HG02759 (cell line): ENCODE measurements around the gene CFAP97.
"Not testable (repeated sequence)": the region's sequence is repeated elsewhere in the genome, so short reads cannot be mapped to it uniquely, and the experiment has no call there.

Experiments used
- ATAC-seq: cut with Tn5 transposase; IDR thresholded peaks from one replicate; pipeline ENCODE4 v1.9.1; 2021; ENCODE audit warnings: mild to moderate bottlenecking, moderate library complexity; ENCODE audit not compliant: unreplicated experiment

The CFAP97 gene

GRCh38 chr4:185203486-185204237, at the start of gene CFAP97:
Gene CFAP97, minus strand, starts transcription at chr4:185204000. Its CDS starts 12,804 bp downstream, at chr4:185191196.
- peak; percentile 82 for ATAC-seq

- no peak for ATAC-seq
These were observed 45.3 kb upstream of the CFAP97 start for GRCh38 chr4:185249105-185249504.

GRCh38 chr4:185248393-185249039, 44.7 kb upstream of the CFAP97 start:
- no peak for ATAC-seq

GRCh38 chr4:185247151-185247550, 43.4 kb upstream of the CFAP97 start:
- no peak for ATAC-seq

DNA sequence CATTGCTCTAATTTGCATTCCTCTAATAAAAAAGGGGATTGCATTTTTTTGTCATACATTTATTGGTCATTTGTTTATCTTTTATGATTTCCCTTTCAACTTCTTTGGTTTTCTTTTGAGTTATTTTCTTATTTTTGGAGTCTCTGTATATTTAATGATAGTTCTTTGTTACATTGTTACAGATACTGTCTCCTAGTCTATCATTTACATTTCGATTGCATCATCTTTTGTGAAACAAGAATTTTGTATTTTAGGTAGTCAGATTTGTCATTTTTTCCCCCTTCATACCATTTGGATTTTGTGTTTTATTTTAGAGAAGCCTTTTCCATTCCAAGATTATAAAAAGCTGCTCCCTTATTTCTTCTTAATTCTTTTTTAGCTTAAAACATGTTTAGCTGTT, 42.7 kb upstream of the CFAP97 start:
- no peak for ATAC-seq

DNA sequence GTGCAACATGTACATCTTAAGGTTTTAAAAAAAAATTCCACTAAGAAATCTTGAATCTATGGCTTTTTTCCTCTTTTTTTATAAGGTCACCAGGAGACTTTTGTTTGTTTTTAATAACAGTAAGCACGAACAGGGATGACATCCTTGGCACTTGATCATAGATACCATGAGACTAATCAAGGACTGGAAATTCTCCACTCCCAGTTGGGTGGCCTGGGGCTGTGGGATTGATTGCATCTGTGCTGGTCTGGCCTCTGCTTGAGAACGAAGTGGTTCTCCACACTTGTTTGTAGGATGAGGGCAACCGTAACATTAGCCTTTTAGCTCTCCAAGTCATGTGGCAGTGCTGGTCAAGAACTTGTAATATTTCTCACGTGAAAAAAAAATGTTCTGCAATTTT, 41.0 kb upstream of the CFAP97 start:
- ATAC-seq = no peak

- ATAC-seq = no peak
These were observed 40.1 kb upstream of the CFAP97 start for GRCh38 chr4:185243879-185244278.

- no peak for ATAC-seq
These were observed 39.1 kb upstream of the CFAP97 start for GRCh38 chr4:185242749-185243533.

DNA sequence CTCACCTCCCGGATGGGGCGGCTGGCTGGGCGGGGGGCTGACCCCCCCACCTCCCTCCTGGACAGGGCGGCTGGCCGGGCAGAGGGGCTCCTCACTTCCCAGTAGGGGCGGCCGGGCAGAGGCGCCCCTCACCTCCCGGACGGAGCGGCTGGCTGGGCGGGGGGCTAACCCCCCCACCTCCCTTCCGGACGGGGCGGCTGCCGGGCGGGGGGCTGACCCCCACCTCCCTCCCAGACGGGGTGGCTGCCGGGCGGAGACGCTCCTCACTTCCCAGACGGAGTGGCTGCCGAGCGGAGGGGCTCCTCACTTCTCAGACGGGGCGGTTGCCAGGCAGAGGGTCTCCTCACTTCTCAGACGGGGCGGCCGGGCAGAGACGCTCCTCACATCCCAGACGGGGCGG, 36.7 kb upstream of the CFAP97 start:
- not testable (repeated sequence) for ATAC-seq

GRCh38 chr4:185238750-185239149, 35.0 kb upstream of the CFAP97 start:
- ATAC-seq = no peak

DNA sequence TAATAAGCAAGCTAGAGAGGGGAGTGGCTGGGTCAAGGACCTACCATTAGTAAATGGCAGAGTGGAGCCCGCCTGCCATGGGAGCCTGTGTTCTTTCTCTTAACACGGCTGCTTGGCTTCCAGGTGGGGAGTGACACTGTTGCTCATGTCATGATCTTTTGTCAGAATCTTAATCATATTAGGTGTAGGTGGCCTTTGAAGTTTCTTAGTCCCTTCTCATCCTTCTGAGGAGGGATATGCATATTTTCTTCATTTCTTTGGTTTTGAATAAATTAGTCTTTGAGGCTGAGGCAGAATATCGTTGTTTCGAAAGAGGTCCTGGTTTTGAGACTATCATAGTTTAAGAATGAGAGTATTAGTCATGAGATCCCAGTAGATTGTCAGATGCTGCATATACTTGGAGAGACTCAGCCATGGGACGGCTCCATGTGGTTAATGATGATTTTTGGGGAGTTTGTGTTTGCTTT, 34.4 kb upstream of the CFAP97 start:
- ATAC-seq = no peak

- ATAC-seq = no peak
These were observed 33.4 kb upstream of the CFAP97 start for GRCh38 chr4:185237175-185237574.

GRCh38 chr4:185235843-185236503, 32.2 kb upstream of the CFAP97 start:
- no peak for ATAC-seq

DNA sequence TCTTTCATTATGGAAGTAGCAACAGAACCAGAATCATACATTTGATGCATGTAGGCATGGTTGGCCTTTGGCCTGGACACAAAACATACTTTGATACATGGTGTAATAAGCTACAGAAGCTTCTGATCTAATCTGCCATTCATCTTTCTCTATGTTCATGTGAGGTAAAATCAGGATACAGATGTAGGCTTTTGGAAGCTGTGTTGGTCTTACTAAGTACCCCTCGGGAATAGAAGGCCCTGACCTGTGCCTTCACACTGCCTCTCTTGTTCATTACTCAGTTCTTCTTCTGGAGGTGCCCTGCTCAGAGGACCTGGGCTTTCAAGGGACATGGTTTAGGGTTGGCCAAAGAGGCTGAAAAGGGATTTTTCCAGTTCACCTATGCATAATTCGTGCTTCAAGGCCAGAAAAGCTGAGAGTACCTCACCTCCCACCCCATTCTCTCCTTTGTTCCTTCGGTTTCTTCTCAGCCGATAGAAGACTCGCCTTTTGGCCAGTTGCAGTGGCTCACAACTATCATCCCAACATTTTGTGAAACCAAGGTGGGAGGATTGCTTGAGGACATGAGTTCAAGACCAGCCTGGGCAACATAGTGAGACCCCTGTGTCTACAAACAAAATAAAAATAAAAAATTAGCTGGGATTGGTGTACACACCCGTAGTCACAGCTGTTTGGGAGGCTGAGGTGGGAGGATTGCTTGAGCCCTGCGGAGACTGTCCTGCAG, 31.5 kb upstream of the CFAP97 start:
- no peak for ATAC-seq

DNA sequence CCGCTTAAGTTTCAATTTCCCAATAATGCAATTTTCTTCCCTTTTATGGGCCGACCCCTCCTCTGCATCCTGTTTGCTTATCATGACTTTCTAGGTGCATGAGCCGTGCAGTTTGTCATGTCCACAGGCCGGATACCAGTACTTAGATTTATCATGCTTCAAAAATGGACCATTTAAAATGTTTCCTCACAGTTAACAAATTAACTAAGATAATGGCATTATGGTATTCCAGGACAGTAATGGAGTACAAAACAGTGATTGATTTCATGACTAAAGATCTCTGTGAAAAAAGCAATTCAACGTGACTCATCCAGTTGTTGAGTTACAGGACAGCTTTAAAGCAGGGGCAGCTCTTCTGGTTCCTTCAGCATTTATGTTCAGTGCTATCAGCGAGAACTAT, 28.6 kb upstream of the CFAP97 start:
- no peak for ATAC-seq

- no peak for ATAC-seq
These were observed 25.4 kb upstream of the CFAP97 start for GRCh38 chr4:185229021-185229818.

DNA sequence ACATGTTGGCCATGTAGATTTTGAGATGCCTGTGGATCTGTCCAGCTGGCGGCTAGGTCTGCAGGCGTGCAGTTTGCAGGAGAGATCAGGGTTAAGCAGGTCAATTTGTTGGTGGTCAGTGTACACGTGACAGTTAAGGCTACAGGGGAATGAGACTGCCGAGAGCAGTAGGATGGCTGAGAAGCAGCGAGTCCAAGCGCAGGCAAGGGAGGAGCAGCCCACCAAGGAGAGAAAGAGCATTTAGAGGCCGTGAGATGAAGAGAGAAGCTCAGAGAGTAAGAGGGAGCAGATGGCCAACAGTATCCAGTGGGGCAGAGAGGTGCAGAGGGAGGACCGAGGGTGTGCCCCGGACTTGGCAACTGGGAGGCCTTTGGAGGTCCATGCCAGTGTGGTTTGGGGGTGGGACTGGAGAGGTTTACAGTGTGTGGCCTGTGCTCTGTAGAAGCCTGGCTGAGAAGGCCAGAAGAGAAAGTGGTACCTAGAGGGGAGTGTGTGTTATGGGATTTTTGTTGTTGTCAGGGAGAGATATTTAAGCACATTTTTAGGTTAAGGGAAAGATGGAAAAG, 24.0 kb upstream of the CFAP97 start:
- ATAC-seq = no peak

DNA sequence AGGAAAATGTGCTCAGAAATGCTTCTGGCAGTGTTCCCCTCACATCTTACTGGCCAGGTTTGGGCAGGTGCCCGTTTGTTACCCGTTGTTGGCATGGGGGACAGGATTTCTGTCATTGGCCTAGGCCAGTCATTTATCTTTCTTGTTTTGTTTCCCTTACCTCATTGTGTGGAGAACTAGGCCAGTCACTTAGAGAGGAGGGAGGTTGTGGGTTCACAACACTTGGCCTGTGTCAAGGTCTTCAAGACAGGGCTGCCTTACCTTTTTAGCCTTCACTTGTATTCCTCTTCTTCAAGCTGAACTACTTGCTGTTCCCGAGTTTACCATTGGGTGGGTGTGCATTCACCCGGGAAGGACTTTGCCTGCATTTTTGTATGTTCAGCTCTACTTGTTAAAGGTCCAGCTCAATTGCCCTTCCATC, 23.3 kb upstream of the CFAP97 start:
- ATAC-seq = no peak

DNA sequence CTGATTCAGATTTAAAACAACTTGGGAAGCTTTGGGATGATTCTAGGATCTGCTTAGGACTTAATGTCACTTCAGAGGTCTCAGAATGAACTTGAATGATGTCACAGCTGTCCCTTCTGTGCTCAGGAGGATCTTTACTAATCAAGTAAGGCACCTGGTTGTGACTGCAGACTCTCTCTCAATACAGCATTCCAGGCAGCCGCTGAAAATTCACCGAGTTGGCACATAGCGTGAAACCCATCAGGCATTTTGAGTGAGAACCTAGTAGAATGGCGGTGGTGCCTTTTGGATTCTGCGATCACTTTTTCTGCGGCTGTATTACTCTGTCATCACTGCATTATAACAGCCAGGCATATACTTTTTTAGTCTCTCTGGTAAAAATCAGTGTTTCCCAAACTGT, 22.1 kb upstream of the CFAP97 start:
- ATAC-seq = no peak
